ENCODE data around the gene TMPRSS4.

Gene TMPRSS4

DNA sequence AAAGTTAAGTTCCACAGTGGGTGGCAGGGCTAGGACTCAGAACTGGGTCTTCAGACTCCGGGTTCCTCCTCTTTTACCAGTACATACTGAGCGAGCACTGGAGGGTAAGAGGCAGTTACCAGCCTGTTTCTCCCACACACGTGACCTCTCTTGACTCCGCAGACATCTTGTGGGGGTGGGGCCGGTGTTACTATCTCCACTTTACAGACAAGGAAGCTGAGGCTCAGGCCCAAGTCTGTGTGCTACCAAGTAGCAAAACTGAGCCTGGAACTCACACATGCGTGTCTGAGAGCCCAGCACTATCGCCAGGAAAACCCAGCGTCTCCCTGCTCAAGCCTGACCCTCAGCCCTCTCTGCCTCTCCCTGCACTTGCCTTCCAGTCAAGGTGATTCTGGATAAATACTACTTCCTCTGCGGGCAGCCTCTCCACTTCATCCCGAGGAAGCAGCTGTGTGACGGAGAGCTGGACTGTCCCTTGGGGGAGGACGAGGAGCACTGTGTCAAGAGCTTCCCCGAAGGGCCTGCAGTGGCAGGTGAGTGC lies 25.9 kb downstream of the TMPRSS4 start:
- H3K27ac Mint-ChIP-seq = no peak overlapping the region
- DNase-seq (ENCODE audit: low spot score in 2 of 2) (no peak), ATAC-seq (no peak)
- no peak overlapping the region for H3K4me3 Mint-ChIP-seq
- H3K4me1 Mint-ChIP-seq = peaks cover 7% of the 10 kb centered on the region
- no peaks in the 10 kb centered on the region for H3K9me3 Mint-ChIP-seq
- H3K36me3 Mint-ChIP-seq = no peaks in the 10 kb centered on the region

DNA sequence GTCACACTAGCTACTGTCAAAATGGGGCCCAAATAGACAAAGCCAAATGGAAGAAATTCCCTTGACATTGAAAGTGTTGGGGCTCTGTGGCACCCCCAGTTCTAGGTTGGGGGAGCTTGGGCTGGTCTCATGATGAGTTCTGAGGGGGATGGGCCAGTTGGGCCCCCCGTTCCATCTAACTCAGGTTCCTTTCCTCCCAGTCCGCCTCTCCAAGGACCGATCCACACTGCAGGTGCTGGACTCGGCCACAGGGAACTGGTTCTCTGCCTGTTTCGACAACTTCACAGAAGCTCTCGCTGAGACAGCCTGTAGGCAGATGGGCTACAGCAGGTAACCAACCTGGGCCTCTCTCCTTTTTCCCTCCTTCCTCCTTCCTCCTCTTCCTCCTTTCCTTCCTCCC lies 27.6 kb downstream of the TMPRSS4 start:
- no peaks in the 10 kb centered on the region for H3K36me3 Mint-ChIP-seq
- no peaks in the 10 kb centered on the region for H3K4me1 Mint-ChIP-seq
- H3K9me3 Mint-ChIP-seq = no peaks in the 10 kb centered on the region
- ATAC-seq = no peak
- no peak overlapping the region for H3K27ac Mint-ChIP-seq
- H3K4me3 Mint-ChIP-seq = no peak overlapping the region
- no peak for DNase-seq (ENCODE audit: low spot score in 2 of 2)

DNA sequence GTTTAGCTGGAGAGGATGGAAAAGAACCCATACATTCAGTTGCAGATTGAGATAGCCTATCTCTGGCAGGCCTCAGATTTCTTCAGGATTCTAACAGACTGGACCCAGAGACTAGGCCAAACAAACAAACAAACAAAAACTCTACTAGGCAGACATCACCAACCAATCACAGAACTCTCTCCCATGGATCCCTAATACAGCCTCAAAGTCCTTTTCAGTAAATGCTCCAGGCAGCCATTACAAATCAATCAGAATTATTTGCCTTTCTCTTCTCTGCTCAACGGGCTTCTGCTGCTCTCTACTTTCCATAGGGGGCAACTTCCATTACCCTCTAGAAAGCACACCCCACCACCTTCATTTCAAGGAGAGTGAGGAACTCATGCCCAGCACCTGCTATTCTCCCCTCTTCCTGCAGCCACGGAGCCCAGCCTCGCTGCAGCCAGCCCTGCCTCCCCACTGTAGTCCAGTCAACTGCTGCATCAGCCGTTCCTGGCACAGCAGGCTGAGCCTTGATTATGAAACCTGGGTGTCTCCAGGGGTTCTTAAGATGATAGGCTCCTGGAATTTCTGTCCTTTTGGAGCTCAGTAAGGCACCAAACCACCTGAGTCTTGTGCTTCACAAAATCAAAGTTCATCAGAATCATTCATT lies 28.9 kb downstream of the TMPRSS4 start:
- DNase-seq (ENCODE audit: low spot score in 2 of 2) (no peak), ATAC-seq (no peak)
- Mint-ChIP-seq H3K27ac (no peak overlapping the region), H3K4me3 (no peak overlapping the region), H3K4me1 (no peaks in the 10 kb centered on the region), H3K36me3 (no peaks in the 10 kb centered on the region), H3K9me3 (no peaks in the 10 kb centered on the region)

DNA sequence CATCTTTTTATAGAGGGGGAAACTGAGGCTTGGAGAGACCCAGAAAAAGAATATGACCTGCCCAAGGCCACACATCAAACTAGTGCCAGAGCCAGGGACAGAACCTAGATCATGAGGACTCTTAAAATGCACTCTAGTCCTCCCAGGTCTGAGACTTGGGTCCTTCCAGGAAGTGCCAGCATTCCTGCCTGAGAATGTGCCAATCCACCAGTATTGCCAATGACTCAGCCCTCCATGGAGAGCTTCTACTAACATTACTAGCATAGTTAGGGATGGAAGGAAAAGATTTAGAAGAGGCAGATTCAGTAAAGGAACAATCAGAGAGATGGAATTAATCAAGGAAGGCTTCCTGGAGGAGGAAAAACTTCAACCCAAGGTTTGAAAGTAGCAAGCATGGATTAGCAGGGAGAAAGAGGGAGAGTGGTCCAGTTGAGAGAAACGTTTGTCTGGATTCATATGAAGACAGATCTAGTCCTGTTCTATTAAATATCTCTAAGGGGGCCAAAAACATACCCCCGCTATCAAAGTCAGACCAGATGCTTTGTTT lies 30.0 kb downstream of the TMPRSS4 start:
- ATAC-seq (no peak), DNase-seq (ENCODE audit: low spot score in 2 of 2) (no peak)
- Mint-ChIP-seq H3K9me3 (no peaks in the 10 kb centered on the region), H3K27ac (no peak overlapping the region), H3K36me3 (no peaks in the 10 kb centered on the region), H3K4me3 (no peak overlapping the region), H3K4me1 (no peaks in the 10 kb centered on the region)

DNA sequence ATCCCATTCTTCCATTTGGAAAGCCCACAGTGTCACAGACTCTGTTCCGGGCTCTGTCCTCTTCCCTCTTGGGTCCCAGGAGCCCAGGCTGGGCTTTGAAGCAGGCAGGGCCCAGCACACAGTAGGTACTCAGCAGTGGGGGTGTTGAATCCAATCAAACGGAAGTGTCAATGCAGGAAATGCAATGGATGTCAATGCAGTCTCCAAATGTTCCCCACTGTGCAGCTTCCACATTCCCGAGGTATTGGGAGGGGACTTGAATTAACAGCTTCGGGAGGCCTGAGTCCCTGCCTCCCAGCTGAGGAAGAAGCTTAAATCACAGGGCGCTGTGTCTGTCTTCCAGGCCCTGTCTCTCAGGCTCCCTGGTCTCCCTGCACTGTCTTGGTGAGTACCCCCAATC lies 31.6 kb downstream of the TMPRSS4 start:
- no peaks in the 10 kb centered on the region for H3K4me1 Mint-ChIP-seq
- H3K27ac Mint-ChIP-seq = no peak overlapping the region
- DNase-seq (ENCODE audit: low spot score in 2 of 2) = no peak
- ATAC-seq = no peak
- no peak overlapping the region for H3K4me3 Mint-ChIP-seq
- no peaks in the 10 kb centered on the region for H3K9me3 Mint-ChIP-seq
- no peaks in the 10 kb centered on the region for H3K36me3 Mint-ChIP-seq

DNA sequence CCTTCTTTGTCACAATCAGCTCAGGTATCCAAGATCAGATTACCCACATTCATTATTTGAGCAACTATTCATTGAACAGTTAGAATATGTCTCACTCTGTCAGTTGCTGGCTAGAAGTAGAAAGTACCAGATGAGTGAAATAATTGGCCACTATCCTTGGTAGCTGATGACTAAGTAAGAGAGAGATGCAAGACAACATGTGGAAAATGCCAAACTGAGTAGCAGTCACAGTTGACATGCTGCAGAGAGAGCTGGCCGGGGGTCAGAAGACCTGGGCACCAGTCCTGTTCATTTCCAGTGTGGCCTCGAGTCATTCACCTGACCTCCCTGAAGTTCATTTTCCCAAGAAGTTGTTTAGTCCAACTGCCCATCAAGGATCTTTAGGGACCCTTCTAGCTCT lies 32.4 kb downstream of the TMPRSS4 start:
- no peak for DNase-seq (ENCODE audit: low spot score in 2 of 2)
- H3K4me3 Mint-ChIP-seq = no peak overlapping the region

DNA sequence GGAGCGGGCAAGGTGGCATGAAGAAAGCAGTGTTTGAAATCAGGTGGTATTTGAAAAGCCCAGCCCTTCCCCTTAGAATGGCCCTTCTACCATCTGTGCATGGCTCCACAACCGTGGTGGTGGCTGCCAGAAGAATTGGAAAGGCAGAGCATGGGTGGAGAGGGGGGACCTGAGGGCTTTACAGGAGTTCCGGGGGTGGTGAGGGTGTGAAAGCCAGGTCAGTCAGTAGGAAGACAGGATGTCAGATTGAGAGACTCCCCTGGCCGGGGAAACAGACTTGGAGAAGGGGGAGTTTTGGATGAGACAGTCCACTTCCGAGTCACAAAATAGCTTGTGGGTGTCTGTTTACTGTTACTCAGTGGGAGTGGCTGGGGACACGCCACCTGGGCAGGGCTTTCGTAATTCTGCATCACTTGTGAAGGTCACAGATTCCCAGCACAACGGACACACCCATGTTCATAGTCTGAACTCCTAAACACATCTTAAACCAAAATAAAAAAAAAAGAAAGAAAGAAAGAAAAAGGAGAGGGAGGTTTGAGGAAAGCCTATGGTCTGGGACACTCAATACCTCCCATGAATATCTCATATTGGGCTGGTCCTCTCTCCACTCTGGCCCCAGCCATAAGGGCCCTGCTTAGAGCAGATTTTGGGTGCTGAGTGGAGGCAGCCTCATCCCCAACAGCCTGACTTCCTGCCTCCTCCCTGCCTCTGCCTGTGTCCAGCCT lies 34.3 kb downstream of the TMPRSS4 start:
- Mint-ChIP-seq H3K27ac (peak overlapping the region; percentile 61), H3K9me3 (no peaks in the 10 kb centered on the region)

More for the DNA sequence above, 32.4 kb downstream of the TMPRSS4 start:
- Mint-ChIP-seq H3K4me1 (peaks cover 3% of the 10 kb centered on the region), H3K36me3 (no peaks in the 10 kb centered on the region), H3K27ac (no peak overlapping the region), H3K9me3 (no peaks in the 10 kb centered on the region)
- no peak for ATAC-seq

DNA sequence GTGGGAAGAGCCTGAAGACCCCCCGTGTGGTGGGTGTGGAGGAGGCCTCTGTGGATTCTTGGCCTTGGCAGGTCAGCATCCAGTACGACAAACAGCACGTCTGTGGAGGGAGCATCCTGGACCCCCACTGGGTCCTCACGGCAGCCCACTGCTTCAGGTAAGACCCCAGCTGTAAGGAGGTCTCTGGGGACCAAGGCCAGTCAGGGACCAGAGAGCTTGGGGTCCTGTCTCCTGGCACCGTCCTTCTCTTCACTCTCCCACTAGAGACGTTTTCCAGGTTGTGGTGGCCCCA lies 34.8 kb downstream of the TMPRSS4 start:
- Mint-ChIP-seq H3K27ac (peak overlapping the region; percentile 61), H3K9me3 (no peaks in the 10 kb centered on the region), H3K4me3 (no peak overlapping the region), H3K4me1 (peaks cover 13% of the 10 kb centered on the region), H3K36me3 (no peaks in the 10 kb centered on the region)
- DNase-seq (ENCODE audit: low spot score in 2 of 2) (no peak), ATAC-seq (no peak)

More for the DNA sequence above, 34.3 kb downstream of the TMPRSS4 start:
- Mint-ChIP-seq H3K4me1 (peaks cover 13% of the 10 kb centered on the region), H3K36me3 (no peaks in the 10 kb centered on the region), H3K4me3 (no peak overlapping the region)
- no peak for DNase-seq (ENCODE audit: low spot score in 2 of 2)
- ATAC-seq = no peak

DNA sequence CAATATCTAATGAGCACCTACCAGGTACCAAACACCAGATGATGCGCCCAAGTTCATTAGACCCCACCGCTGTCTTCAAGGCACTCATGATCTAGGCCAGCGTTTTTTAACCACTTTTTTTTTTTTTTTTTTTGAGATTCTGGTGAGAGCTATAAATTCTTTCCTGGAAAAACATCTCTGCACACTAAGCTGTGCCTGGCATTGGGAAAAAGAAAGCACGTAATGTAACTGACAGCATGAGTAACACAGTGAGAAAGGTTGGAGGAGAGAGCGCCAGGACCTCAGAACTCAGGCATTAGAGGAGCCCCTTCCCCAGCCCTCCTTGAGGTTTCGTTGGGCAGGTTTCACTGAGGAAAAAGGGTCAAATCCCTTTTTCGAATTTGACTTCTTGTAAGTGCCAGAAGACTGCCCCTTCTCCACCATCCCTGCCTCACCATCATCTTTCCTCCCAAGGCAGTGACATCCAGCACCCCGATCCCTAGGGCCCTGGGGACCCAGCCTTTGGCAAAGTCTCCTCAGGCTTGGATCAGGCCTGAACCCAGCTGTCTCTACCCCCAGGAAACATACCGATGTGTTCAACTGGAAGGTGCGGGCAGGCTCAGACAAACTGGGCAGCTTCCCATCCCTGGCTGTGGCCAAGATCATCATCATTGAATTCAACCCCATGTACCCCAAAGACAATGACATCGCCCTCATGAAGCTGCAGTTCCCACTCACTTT lies 36.0 kb downstream of the TMPRSS4 start:
- no peak overlapping the region for H3K27ac Mint-ChIP-seq
- H3K9me3 Mint-ChIP-seq = no peaks in the 10 kb centered on the region
- no peak overlapping the region for H3K4me3 Mint-ChIP-seq
- H3K36me3 Mint-ChIP-seq = no peaks in the 10 kb centered on the region
- H3K4me1 Mint-ChIP-seq = peaks cover 25% of the 10 kb centered on the region
- ATAC-seq = no peak
- DNase-seq (ENCODE audit: low spot score in 2 of 2) = no peak

DNA sequence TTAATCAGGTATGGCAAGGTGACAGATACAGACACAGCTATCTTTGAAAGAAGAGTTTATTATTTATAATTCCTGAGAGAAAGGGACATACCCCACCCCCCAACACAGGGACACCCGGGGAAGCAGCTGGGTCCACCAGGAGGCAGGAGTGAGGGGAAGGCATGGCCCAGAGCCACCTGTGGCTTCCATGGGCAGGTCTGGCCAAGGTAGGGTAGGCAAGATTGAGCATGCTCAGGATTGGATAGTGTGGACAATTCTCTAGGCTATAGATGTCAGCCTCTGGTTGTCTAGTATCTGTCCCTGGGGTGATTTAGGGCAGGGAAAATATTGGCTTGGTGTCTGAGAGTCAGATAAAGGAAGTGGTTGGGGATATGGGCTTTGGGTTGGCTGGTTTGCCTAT lies 37.4 kb downstream of the TMPRSS4 start:
- H3K27ac Mint-ChIP-seq = no peak overlapping the region
- no peak for DNase-seq (ENCODE audit: low spot score in 2 of 2)

DNA sequence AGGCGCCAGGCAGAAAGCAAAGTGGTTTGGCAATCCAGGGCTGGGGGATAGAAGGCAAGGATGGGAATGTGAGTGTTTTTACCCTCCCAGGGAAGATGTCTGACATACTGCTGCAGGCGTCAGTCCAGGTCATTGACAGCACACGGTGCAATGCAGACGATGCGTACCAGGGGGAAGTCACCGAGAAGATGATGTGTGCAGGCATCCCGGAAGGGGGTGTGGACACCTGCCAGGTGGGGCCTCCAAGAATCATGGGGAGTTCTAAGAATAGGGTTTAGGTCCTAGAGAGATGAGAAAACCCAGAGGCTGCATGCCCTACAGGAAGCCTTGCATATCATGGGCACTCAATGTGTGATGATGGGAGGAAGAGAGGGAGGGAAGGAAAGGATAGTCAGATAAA lies 38.2 kb downstream of the TMPRSS4 start:
- Mint-ChIP-seq H3K9me3 (no peaks in the 10 kb centered on the region), H3K4me1 (peaks cover 32% of the 10 kb centered on the region), H3K4me3 (no peak overlapping the region), H3K36me3 (no peaks in the 10 kb centered on the region), H3K27ac (no peak overlapping the region)
- ATAC-seq = no peak
- DNase-seq (ENCODE audit: low spot score in 2 of 2) = no peak

More for the DNA sequence above, 37.4 kb downstream of the TMPRSS4 start:
- ATAC-seq = no peak
- no peaks in the 10 kb centered on the region for H3K9me3 Mint-ChIP-seq
- peaks cover 32% of the 10 kb centered on the region for H3K4me1 Mint-ChIP-seq
- H3K4me3 Mint-ChIP-seq = no peak overlapping the region
- H3K36me3 Mint-ChIP-seq = no peaks in the 10 kb centered on the region

DNA sequence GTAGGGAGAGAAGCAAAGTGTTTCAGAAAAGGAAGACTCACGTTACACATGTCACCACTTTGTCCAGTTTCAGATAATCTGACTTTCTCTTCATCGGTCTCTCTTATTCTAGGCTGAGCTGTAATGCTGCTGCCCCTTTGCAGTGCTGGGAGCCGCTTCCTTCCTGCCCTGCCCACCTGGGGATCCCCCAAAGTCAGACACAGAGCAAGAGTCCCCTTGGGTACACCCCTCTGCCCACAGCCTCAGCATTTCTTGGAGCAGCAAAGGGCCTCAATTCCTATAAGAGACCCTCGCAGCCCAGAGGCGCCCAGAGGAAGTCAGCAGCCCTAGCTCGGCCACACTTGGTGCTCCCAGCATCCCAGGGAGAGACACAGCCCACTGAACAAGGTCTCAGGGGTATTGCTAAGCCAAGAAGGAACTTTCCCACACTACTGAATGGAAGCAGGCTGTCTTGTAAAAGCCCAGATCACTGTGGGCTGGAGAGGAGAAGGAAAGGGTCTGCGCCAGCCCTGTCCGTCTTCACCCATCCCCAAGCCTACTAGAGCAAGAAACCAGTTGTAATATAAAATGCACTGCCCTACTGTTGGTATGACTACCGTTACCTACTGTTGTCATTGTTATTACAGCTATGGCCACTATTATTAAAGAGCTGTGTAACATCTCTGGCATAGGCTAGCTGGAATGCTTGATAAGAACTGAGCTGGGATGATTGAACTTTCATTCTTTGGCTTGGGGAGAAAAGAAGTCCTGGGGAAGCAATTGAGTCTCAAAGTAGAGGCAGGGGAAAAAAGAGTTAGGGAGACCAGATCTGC lies 41.1 kb downstream of the TMPRSS4 start:
- Mint-ChIP-seq H3K27ac (peak overlapping the region; percentile 79), H3K4me1 (peaks cover 32% of the 10 kb centered on the region), H3K4me3 (peak overlapping the region; percentile 52), H3K36me3 (no peaks in the 10 kb centered on the region), H3K9me3 (peaks cover 6% of the 10 kb centered on the region)
- ATAC-seq (peak; percentile 95), DNase-seq (ENCODE audit: low spot score in 2 of 2) (peak; percentile 12 to 68)

DNA sequence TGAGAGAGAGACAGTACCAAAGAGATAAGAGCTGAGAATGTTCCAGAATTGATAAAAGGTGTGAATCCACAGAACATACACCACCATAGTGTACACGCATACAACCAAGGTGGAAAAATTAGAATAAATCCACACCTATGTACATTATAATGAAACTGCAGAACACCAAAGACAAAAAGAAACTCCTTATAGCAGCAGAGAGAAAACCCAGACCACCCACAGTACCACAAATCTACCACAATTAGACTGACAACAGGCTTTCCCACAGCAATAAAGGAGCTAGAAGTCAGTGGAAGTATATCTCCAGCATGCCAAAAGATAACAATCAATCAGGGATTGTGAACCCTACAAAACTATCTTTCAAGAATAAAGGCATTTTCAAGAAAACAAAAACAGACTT lies 43.9 kb downstream of the TMPRSS4 start:
- no peak for DNase-seq (ENCODE audit: low spot score in 2 of 2)
- no peaks in the 10 kb centered on the region for H3K36me3 Mint-ChIP-seq
- H3K4me1 Mint-ChIP-seq = peaks cover 19% of the 10 kb centered on the region
- no peak overlapping the region for H3K4me3 Mint-ChIP-seq
- H3K9me3 Mint-ChIP-seq = peaks cover 6% of the 10 kb centered on the region
- no peak for ATAC-seq
- H3K27ac Mint-ChIP-seq = no peak overlapping the region

DNA sequence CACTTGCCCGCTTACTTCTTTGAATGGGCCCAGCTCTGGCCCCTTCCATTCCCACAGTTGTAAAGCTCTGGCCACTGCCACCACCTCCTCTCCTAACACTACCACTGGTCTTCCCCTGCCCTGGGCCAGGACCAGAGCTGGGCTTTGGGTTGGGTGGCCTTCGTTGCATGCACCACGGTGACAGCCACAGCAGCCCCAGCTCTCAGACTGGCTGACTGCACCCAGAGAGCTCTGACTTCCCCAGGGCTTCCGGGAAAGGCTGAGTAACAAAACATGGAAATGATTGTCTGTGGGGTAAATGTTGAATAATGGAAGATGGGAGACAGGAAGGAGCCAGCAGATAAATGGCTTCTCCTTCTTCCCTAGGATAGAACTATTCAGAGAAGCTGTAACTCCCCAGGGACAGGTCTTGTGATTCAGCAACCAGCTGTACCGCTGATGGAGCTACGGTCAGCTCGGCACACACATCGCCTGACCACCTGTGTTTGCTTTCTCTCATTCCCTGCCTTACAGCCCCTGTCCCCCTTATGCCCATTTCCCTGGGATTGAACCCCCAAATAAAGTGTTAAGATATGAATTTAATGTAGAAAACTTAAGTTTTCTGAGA lies 48.2 kb downstream of the TMPRSS4 start:
- no peak for ATAC-seq
- no peaks in the 10 kb centered on the region for H3K36me3 Mint-ChIP-seq
- peaks cover 6% of the 10 kb centered on the region for H3K9me3 Mint-ChIP-seq
- H3K4me3 Mint-ChIP-seq = no peak overlapping the region
- no peak overlapping the region for H3K27ac Mint-ChIP-seq
- no peak for DNase-seq (ENCODE audit: low spot score in 2 of 2)
- no peaks in the 10 kb centered on the region for H3K4me1 Mint-ChIP-seq

Measured in stimulated activated effector memory CD8-positive, alpha-beta T cell treated with anti-CD3 and anti-CD28 coated beads, Interleukin-12 subunit alpha, Interleukin-12 subunit beta, amount 100 ng/mL, for 72 hours (primary cell).